H1 (cell line): ENCODE data around the gene RTTN. TPM values are rescaled to one million over a fixed set of nuclear protein-coding genes. Genes with fewer than 3 reads are reported as not detected.

Source experiments
- CTCF ChIA-PET: fragments of 300-600 bp; sonication (Branson Sonifier 250); formaldehyde crosslinking; loops from one replicate; lab custom pipeline; 2021; ENCODE audit not compliant: partially characterized antibody; lab: Charles Lee
- POLR2A ChIA-PET: fragments of 300-600 bp; sonication (Branson Sonifier 250); formaldehyde crosslinking; loops from one replicate; lab custom pipeline; 2021; ENCODE audit warnings: inconsistent platforms; ENCODE audit not compliant: partially characterized antibody; lab: Charles Lee
- DNase-seq, 2 experiments: peaks; one replicate each; pipeline versions ENCODE4 v3.0.0 to v3.0.0-alpha.2; 2010 to 2022; ENCODE audit warnings: low spot score in 2 of 2, low read depth in 1 of 2, mixed read lengths in 1 of 2
- FAIRE-seq: peaks from 2 replicates; lab custom pipeline; 2011; peaks lifted over from hg19 to GRCh38; lab: Jason Lieb, UNC
- H2AFZ ChIP-seq: 2 replicates; pipeline ENCODE4 v1.8.1; 2012; ENCODE audit warnings: low read length, inconsistent platforms
- H2AK5ac ChIP-seq: 2 replicates; pipeline ENCODE4 v1.6.1; 2013; ENCODE audit warnings: low read depth, low read length
- H2BK120ac ChIP-seq: replicated peaks from 2 replicates; pipeline ENCODE3; 2013; ENCODE audit warnings: low read depth, low read length, inconsistent platforms
- H2BK12ac ChIP-seq: 2 replicates; pipeline ENCODE4 v1.6.1; 2013; ENCODE audit warnings: low read depth, low read length
- H2BK15ac ChIP-seq: 2 replicates; pipeline ENCODE4 v1.6.1; 2013; ENCODE audit warnings: low read length
- H2BK20ac ChIP-seq: 2 replicates; pipeline ENCODE4 v1.6.1; 2013; ENCODE audit warnings: low read length
- H2BK5ac ChIP-seq: 2 replicates; pipeline ENCODE4 v1.6.1; 2013; ENCODE audit warnings: low read depth, low read length
- H3K14ac ChIP-seq: 2 replicates; pipeline ENCODE4 v1.6.1; 2013; ENCODE audit warnings: inconsistent platforms; ENCODE audit not compliant: insufficient read length
- H3K18ac ChIP-seq: 2 replicates; pipeline ENCODE4 v1.6.1; 2013; ENCODE audit warnings: low read length; ENCODE audit errors: extremely low read depth
- H3K23ac ChIP-seq: 2 replicates; pipeline ENCODE4 v1.6.1; 2013; ENCODE audit warnings: inconsistent platforms; ENCODE audit not compliant: insufficient read length
- H3K23me2 ChIP-seq: 2 replicates; pipeline ENCODE4 v1.6.1; 2013; ENCODE audit warnings: low read depth, low read length
- H3K27ac ChIP-seq: 2 replicates; pipeline ENCODE4 v1.6.1; 2011; ENCODE audit warnings: low read depth, low read length, inconsistent platforms
- H3K27me3 ChIP-seq, 4 experiments: replicated peaks in 1 of 4; 1 replicate in 1 of 4; 2 replicates in 3 of 4; pipeline versions ENCODE4 v1.6.1 to v1.8.1; 2011 to 2013; ENCODE audit warnings: low read length in 3 of 4, mild to moderate bottlenecking in 3 of 4, inconsistent platforms in 2 of 4, mixed read lengths in 2 of 4, moderate library complexity in 1 of 4; ENCODE audit not compliant: control insufficient read depth in 3 of 4, insufficient read depth in 3 of 4; ENCODE audit errors: extremely low read depth in 1 of 4
- H3K36me3 ChIP-seq, 4 experiments: 2 replicates each; pipeline versions ENCODE4 v1.6.1 to v1.8.1; 2011 to 2013; ENCODE audit warnings: mild to moderate bottlenecking in 4 of 4, low read length in 3 of 4, moderate library complexity in 2 of 4, control low read depth in 1 of 4, inconsistent platforms in 1 of 4; ENCODE audit not compliant: insufficient read depth in 4 of 4, control insufficient read depth in 2 of 4
- H3K4ac ChIP-seq: replicated peaks from 2 replicates; pipeline ENCODE3; 2013; ENCODE audit warnings: low read length, low read depth, mixed read lengths, inconsistent platforms; ENCODE audit not compliant: insufficient read length
- H3K4me1 ChIP-seq, 4 experiments: replicated peaks in 1 of 4; 1 replicate in 1 of 4; 2 replicates in 3 of 4; pipeline versions ENCODE4 v1.6.1 to v1.8.1; 2011 to 2013; ENCODE audit warnings: low read length in 3 of 4, inconsistent platforms in 2 of 4, mixed read lengths in 1 of 4; ENCODE audit not compliant: insufficient read depth in 4 of 4, control insufficient read depth in 3 of 4
- H3K4me2 ChIP-seq, 2 experiments: 2 replicates each; pipeline versions ENCODE4 v1.6.1 to v1.8.1; 2011 to 2013; ENCODE audit warnings: low read depth in 2 of 2, low read length in 2 of 2, control low read depth in 1 of 2, inconsistent platforms in 1 of 2, mild to moderate bottlenecking in 1 of 2; ENCODE audit not compliant: insufficient read depth in 1 of 2
- H3K4me3 ChIP-seq, 4 experiments: fragments of 200-600, 300-600 bp in 1 of 4; sonication (generic), shearing (Covaris generic), sonication (Bioruptor Twin) in 1 of 4; 2 replicates each; pipeline versions ENCODE4 v1.5.1 to v1.8.1; 2011 to 2016; ENCODE audit warnings: low read length in 4 of 4, low read depth in 3 of 4, control low read depth in 2 of 4, inconsistent platforms in 2 of 4, mild to moderate bottlenecking in 2 of 4, mixed read lengths in 1 of 4, moderate library complexity in 1 of 4; ENCODE audit not compliant: insufficient read depth in 2 of 4; ENCODE audit errors: extremely low read depth in 1 of 4
- H3K56ac ChIP-seq: replicated peaks from 2 replicates; pipeline ENCODE3; 2013; ENCODE audit warnings: low read depth, mild to moderate bottlenecking, mixed read lengths, low read length, inconsistent platforms; ENCODE audit not compliant: insufficient read length
- H3K79me1 ChIP-seq: 2 replicates; pipeline ENCODE4 v1.6.1; 2013; ENCODE audit warnings: low read depth, low read length, control low read depth
- H3K79me2 ChIP-seq, 2 experiments: 2 replicates each; pipeline versions ENCODE4 v1.6.1 to v1.8.1; 2012 to 2013; ENCODE audit warnings: low read length in 2 of 2, mild to moderate bottlenecking in 2 of 2, inconsistent platforms in 1 of 2; ENCODE audit not compliant: insufficient read depth in 2 of 2, control insufficient read depth in 1 of 2
- H3K9ac ChIP-seq, 4 experiments: replicated peaks in 1 of 4; 1 replicate in 1 of 4; 2 replicates in 3 of 4; pipeline versions ENCODE4 v1.6.1 to v1.8.1; 2011 to 2013; ENCODE audit warnings: low read depth in 3 of 4, low read length in 3 of 4, control low read depth in 2 of 4, mild to moderate bottlenecking in 2 of 4, moderate library complexity in 2 of 4, inconsistent platforms in 1 of 4; ENCODE audit errors: extremely low read depth in 1 of 4
- H3K9me3 ChIP-seq, 2 experiments: 2 replicates each; pipeline versions ENCODE4 v1.6.1 to v1.8.1; 2012 to 2013; ENCODE audit warnings: mild to moderate bottlenecking in 2 of 2, moderate library complexity in 2 of 2, control low read depth in 1 of 2, inconsistent platforms in 1 of 2, low read depth in 1 of 2, low read length in 1 of 2, mixed read lengths in 1 of 2; ENCODE audit not compliant: insufficient read depth in 2 of 2
- H4K20me1 ChIP-seq, 2 experiments: replicated peaks in 1 of 2; 2 replicates each; pipeline versions ENCODE3 to v1.8.1; 2011 to 2013; ENCODE audit warnings: inconsistent platforms in 2 of 2, low read length in 2 of 2, mild to moderate bottlenecking in 1 of 2; ENCODE audit not compliant: insufficient read depth in 2 of 2, control insufficient read depth in 1 of 2
- H4K5ac ChIP-seq: 2 replicates; pipeline ENCODE4 v1.6.1; 2013; ENCODE audit warnings: low read length, low read depth, mixed read lengths, inconsistent platforms; ENCODE audit not compliant: insufficient read length
- H4K8ac ChIP-seq: 2 replicates; pipeline ENCODE4 v1.8.0; 2013; ENCODE audit warnings: mild to moderate bottlenecking, moderate library complexity, low read length, inconsistent platforms; ENCODE audit not compliant: insufficient read depth; ENCODE audit errors: extremely low read depth
- H4K91ac ChIP-seq: replicated peaks from 2 replicates; pipeline ENCODE3; 2013; ENCODE audit warnings: low read length, mixed read lengths, inconsistent platforms; ENCODE audit not compliant: insufficient read length
- CEBPB ChIP-seq: IDR thresholded peaks from 2 replicates; pipeline ENCODE4 v1.6.1; 2012; ENCODE audit warnings: low read depth, low read length
- CTBP2 ChIP-seq: IDR thresholded peaks from 2 replicates; pipeline ENCODE4 v1.7.0; 2011; ENCODE audit warnings: borderline replicate concordance, mild to moderate bottlenecking, moderate library complexity, mixed read lengths, low read length; ENCODE audit not compliant: insufficient read depth, insufficient read length
- JUN ChIP-seq: IDR thresholded peaks from 2 replicates; pipeline ENCODE4 v1.6.1; 2011; ENCODE audit warnings: low read depth, mild to moderate bottlenecking, improper control_type of control experiment, low read length
- KDM4A ChIP-seq: IDR thresholded peaks from one replicate; pipeline ENCODE4 v1.7.1; 2012; ENCODE audit warnings: low read depth, mild to moderate bottlenecking, moderate library complexity, low read length, inconsistent platforms; ENCODE audit not compliant: severe bottlenecking
- NANOG ChIP-seq: IDR thresholded peaks from 2 replicates; pipeline ENCODE4 v1.6.1; 2011; ENCODE audit warnings: low read length, low read depth, mild to moderate bottlenecking, inconsistent platforms; ENCODE audit not compliant: insufficient read depth, poor library complexity, severe bottlenecking
- POLR2A ChIP-seq, 2 experiments: IDR thresholded peaks; 1 replicate in 1 of 2; 2 replicates in 1 of 2; pipeline ENCODE4 v1.6.1; 2011; ENCODE audit warnings: low read depth in 2 of 2, low read length in 2 of 2, mild to moderate bottlenecking in 2 of 2; ENCODE audit errors: control extremely low read depth in 1 of 2
- SAP30 ChIP-seq: fragments of 300-600 bp; sonication (generic); IDR thresholded peaks from 2 replicates; pipeline ENCODE4 v1.7.1; 2012; ENCODE audit warnings: low read length, moderate library complexity, mild to moderate bottlenecking, inconsistent platforms; ENCODE audit not compliant: insufficient read depth, insufficient replicate concordance
- SP1 ChIP-seq: IDR thresholded peaks from 2 replicates; pipeline ENCODE4 v1.6.1; 2011; ENCODE audit warnings: low read depth, low read length
- SP2 ChIP-seq: IDR thresholded peaks from 2 replicates; pipeline ENCODE4 v1.6.1; 2012; ENCODE audit warnings: mild to moderate bottlenecking, low read length, inconsistent platforms
- SRF ChIP-seq: IDR thresholded peaks from 2 replicates; pipeline ENCODE4 v1.6.1; 2011; ENCODE audit warnings: mild to moderate bottlenecking, low read depth, low read length, moderate library complexity
- SUZ12 ChIP-seq: fragments of 200-600 bp; sonication (generic); IDR thresholded peaks from 2 replicates; pipeline ENCODE4 v1.6.1; 2012; ENCODE audit warnings: mild to moderate bottlenecking, inconsistent platforms, low read length, moderate library complexity, mixed read lengths
- TAF1 ChIP-seq: IDR thresholded peaks from 2 replicates; pipeline ENCODE4 v1.6.1; 2011; ENCODE audit warnings: mild to moderate bottlenecking, low read depth, low read length
- TBP ChIP-seq: IDR thresholded peaks from 2 replicates; pipeline ENCODE4 v1.6.1; 2011; ENCODE audit warnings: low read depth, low read length, improper control_type of control experiment
- TCF12 ChIP-seq: IDR thresholded peaks from 2 replicates; pipeline ENCODE4 v1.6.1; 2011; ENCODE audit warnings: low read depth, mild to moderate bottlenecking, low read length
- YY1 ChIP-seq: IDR thresholded peaks from 2 replicates; pipeline ENCODE4 v1.6.1; 2011; ENCODE audit warnings: low read depth, mild to moderate bottlenecking, low read length
- WGBS, 2 experiments: shearing (Covaris generic) in 1 of 2; methylation state at CpG; one replicate each; pipeline versions ENCODE4 v1.1.6 to v1.1.7; 2013 to 2015; ENCODE audit warnings: low lambda C conversion rate in 2 of 2, mixed read lengths in 2 of 2, inconsistent platforms in 1 of 2, low coverage in 1 of 2, missing lambda C conversion rate in 1 of 2; ENCODE audit not compliant: insufficient replicate concordance in 2 of 2, insufficient coverage in 1 of 2, insufficient read length in 1 of 2; ENCODE audit errors: extremely low coverage in 1 of 2, missing lambda C conversion rate in 1 of 2; 5-methylcytosine and 5-hydroxymethylcytosine counted together
- polyA plus RNA-seq, 7 experiments: library from polyadenylated mRNA; depleted of rRNA in 3 of 7; stranded (reverse) in 5 of 7; unstranded in 2 of 7; fragments of >200 nt in 5 of 7; fragments of 200-250 nt in 2 of 7; gene quantifications; 1 replicate in 5 of 7; 2 replicates in 1 of 7; 4 replicates in 1 of 7; pipeline versions ENCODE4 v1.2.1 to v1.2.3, GENCODE V29; 2011 to 2013; ENCODE audit warnings: missing spikeins in 2 of 7, mixed read lengths in 2 of 7
- total RNA-seq: library from RNA; stranded (reverse); fragmentation: NEBNext Ultra II Directional; extraction: Animal tissue kit (Norgen Biotek cat#: 25700); gene quantifications from 2 replicates; pipeline ENCODE4 v1.2.1, GENCODE V29; 2021
- TF ChIP-seq, protein P1 (sequence below): IDR thresholded peaks from 2 replicates; pipeline ENCODE4 v1.6.1; 2012; ENCODE audit warnings: inconsistent platforms

RTTN gene
- total and polyA plus RNA-seq, 2 of the 8 experiments (the other 6 are each of a cell fraction or from before 2014, with no cell fraction given), result 9.1 to 21.4 TPM

GRCh38 chr18:70073432-70073831, 132.1 kb downstream of the RTTN start:
- no peak for FAIRE-seq
- TF ChIP-seq SP2, result no peak
- no peak for TF ChIP-seq JUN
- TF ChIP-seq CEBPB, result no peak
- TF ChIP-seq, protein P1, sequence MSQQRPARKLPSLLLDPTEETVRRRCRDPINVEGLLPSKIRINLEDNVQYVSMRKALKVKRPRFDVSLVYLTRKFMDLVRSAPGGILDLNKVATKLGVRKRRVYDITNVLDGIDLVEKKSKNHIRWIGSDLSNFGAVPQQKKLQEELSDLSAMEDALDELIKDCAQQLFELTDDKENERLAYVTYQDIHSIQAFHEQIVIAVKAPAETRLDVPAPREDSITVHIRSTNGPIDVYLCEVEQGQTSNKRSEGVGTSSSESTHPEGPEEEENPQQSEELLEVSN, result no peak
- no peak for TF ChIP-seq SP1
- no peak for TF ChIP-seq POLR2A (IDR thresholded peaks at IDR 0.05; ENCODE audit: control extremely low read depth in 1 of 2, low read depth in 2 of 2, low read length in 2 of 2)
- TF ChIP-seq TCF12, result no peak
- TF ChIP-seq KDM4A, result no peak
- no peak for TF ChIP-seq CTBP2
- no peak for TF ChIP-seq NANOG
- TF ChIP-seq YY1, result no peak
- no peak for TF ChIP-seq TAF1
- TF ChIP-seq TBP, result no peak
- TF ChIP-seq SUZ12, result no peak
- TF ChIP-seq SAP30, result no peak
- TF ChIP-seq SRF, result no peak

More at GRCh38 chr18:70073432-70073831, 132.1 kb downstream of the RTTN start:
- Histone ChIP-seq H3K23ac (no peak overlapping the region), H2AK5ac (no peak overlapping the region), H3K4ac (no peak overlapping the region), H2BK120ac (no peak overlapping the region), H4K8ac (no peak overlapping the region), H3K36me3 (no peaks in the 10 kb centered on the region), H3K14ac (no peak overlapping the region), H4K5ac (no peak overlapping the region), H3K4me3 (no peak overlapping the region), H4K91ac (no peak overlapping the region), H3K4me1 (no peaks in the 10 kb centered on the region), H3K27me3 (peaks cover 0 to 1% (median 0%) of the 10 kb centered on the region in 4 experiments; a peak in 1 of 7 replicates), H3K79me1 (no peaks in the 10 kb centered on the region), H3K9me3 (no peaks in the 10 kb centered on the region), H2BK15ac (no peak overlapping the region), H2BK5ac (no peak overlapping the region), H3K9ac (no peak overlapping the region), H3K56ac (no peak overlapping the region), H2AFZ (no peak overlapping the region), H3K27ac (no peak overlapping the region), H2BK20ac (no peak overlapping the region), H3K23me2 (no peaks in the 10 kb centered on the region), H4K20me1 (no peaks in the 10 kb centered on the region), H3K79me2 (no peaks in the 10 kb centered on the region), H3K18ac (no peak overlapping the region), H2BK12ac (no peak overlapping the region), H3K4me2 (no peak overlapping the region)
- 88% methylated on average over 5 of the region's 5 CpGs; no CpG with 5 or more reads in 1 of the 2 experiments for WGBS, 2 experiments
- POLR2A ChIA-PET, result no interaction called here
- CTCF ChIA-PET, result no interaction called here
- no peak for DNase-seq
